Placental epithelial cell (primary cell): ENCODE results near the gene DEFB131A. TPM values are rescaled to one million over a fixed set of nuclear protein-coding genes. Genes with fewer than 3 reads are reported as not detected.

Experiments
- small RNA-seq: library from RNA; depleted of rRNA; stranded (forward); fragments of <200 nt; gene quantifications from one replicate; pipeline ENCODE3, GENCODE V24; 2012
- total RNA-seq: library from RNA; depleted of rRNA; stranded (reverse); fragments of >200 nt; gene quantifications from 2 replicates; pipeline ENCODE4 v1.2.3, GENCODE V29; 2012

The DEFB131A gene, protein sequence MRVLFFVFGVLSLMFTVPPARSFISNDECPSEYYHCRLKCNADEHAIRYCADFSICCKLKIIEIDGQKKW
- not detected in 2 replicates for total RNA-seq

DNA sequence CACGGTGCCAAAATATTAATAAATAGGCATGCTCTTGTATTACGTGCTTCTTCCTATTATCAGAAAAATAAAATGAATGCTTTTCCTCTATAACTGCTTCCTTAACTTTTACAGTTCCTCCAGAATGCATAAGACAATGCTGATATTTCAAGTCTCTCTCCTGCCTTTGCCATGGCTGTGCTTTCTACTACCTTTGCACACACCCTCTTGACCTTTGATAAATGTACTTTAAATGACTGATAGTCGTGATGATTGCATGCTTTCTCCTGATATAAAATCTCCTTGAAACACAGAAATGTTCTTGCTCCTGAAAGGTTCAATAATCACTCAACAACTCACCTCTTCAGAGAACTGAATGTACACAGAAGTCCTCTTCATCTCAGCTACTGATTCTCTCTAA, at the start of gene DEFB131A:
TSS of gene DEFB131A (plus strand) at position 301 of the 400 bp plus-strand sequence. CDS start 120 bp downstream, outside the sequence.

Small RNA genes within 50 kb of the gene (small RNA-seq; reads per million reads assigned to genes)
- gene RNA5SP153 = not detected

Other genes with a start within 250 kb of the DEFB131A start
- not detected in 2 replicates for gene USP17L10, start 233.8 kb upstream of the DEFB131A start, total RNA-seq
- not detected in 2 replicates for gene USP17L11, start 229.0 kb upstream of the DEFB131A start, total RNA-seq
- not detected in 2 replicates for gene USP17L12, start 224.3 kb upstream of the DEFB131A start, total RNA-seq
- not detected in 2 replicates for gene USP17L13, start 219.5 kb upstream of the DEFB131A start, total RNA-seq
- not detected in 2 replicates for gene USP17L15, start 210.0 kb upstream of the DEFB131A start, total RNA-seq
- gene USP17L17, start 200.5 kb upstream of the DEFB131A start, total RNA-seq = not detected in 2 replicates
- not detected in 2 replicates for gene USP17L18, start 195.8 kb upstream of the DEFB131A start, total RNA-seq
- not detected in 2 replicates for gene USP17L19, start 191.0 kb upstream of the DEFB131A start, total RNA-seq
- gene USP17L20, start 186.3 kb upstream of the DEFB131A start, total RNA-seq = not detected in 2 replicates
- gene USP17L21, start 181.5 kb upstream of the DEFB131A start, total RNA-seq = not detected in 2 replicates
- not detected in 2 replicates for gene USP17L22, start 176.8 kb upstream of the DEFB131A start, total RNA-seq
- gene USP17L24, start 119.2 kb upstream of the DEFB131A start, total RNA-seq = not detected in 2 replicates
- gene USP17L25, start 114.5 kb upstream of the DEFB131A start, total RNA-seq = not detected in 2 replicates
- not detected in 2 replicates for gene USP17L26, start 109.8 kb upstream of the DEFB131A start, total RNA-seq
- gene USP17L5, start 105.0 kb upstream of the DEFB131A start, total RNA-seq = not detected in 2 replicates
- not detected in 2 replicates for gene USP17L27, start 100.3 kb upstream of the DEFB131A start, total RNA-seq
- not detected in 2 replicates for gene USP17L28, start 95.5 kb upstream of the DEFB131A start, total RNA-seq
- not detected in 2 replicates for gene USP17L29, start 90.8 kb upstream of the DEFB131A start, total RNA-seq
- gene USP17L30, start 81.3 kb upstream of the DEFB131A start, total RNA-seq = not detected in 2 replicates